Measurements from ENCODE around the gene LIFR. TPM values are rescaled to one million over a fixed set of nuclear protein-coding genes. Genes with fewer than 3 reads are reported as not detected.

LIFR gene
- total RNA-seq, 3 donors from 2014 or later: 179 to 225 (median 222) TPM

DNA sequence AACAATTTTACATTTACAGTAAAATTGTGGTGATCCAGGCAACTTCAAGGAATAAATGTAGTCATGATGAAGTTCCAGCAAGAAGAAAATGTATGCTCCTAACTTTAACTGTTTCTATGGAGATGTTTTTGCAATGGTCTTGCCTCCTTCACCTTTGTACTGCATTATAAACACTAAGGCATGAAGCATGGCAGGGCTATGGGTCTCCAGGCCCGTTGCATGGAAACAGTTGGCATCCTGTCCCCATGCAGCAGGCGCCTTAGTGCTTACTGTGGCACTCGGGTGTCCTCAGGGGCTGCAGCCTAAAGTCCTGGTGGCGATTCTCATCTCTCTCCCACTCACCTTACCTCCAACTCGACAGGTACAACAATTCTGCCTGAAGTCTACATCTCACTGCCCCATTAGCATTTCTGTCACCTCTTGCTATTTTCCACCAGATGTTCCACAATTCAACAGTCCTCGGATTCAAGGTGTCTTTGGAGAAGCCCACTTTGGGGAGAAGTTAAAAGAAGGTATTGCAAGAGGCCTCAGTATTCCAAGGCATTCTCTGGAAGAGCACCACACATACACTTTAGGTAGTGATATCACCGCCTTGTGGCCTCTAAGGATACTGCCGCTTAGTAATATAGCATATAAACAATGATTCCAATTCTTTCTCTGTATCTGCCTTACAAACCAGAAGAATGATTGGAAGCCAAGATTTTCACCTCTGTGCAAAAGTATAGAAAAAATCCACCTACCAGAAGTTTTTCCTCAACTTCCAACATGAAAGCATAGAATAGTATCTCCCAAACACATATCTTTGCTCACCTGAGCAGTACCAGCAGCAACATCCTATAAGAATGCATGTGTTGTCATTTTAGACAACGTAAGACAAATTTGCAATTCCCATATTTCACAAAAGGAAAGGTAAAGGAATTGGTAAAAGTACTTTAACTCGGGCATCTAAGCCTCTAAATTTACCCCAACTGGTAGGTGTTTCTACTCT lies 5.1 kb downstream of the LIFR start:
- H3K36me3 ChIP-seq: no peaks in the 10 kb centered on the region
- H3K9me3 ChIP-seq: no peaks in the 10 kb centered on the region
- TF ChIP-seq POLR2A (IDR thresholded peaks at IDR 0.05): no peak
- no peak for TF ChIP-seq POLR2AphosphoS5 (IDR thresholded peaks at IDR 0.05)
- TF ChIP-seq, protein P1, sequence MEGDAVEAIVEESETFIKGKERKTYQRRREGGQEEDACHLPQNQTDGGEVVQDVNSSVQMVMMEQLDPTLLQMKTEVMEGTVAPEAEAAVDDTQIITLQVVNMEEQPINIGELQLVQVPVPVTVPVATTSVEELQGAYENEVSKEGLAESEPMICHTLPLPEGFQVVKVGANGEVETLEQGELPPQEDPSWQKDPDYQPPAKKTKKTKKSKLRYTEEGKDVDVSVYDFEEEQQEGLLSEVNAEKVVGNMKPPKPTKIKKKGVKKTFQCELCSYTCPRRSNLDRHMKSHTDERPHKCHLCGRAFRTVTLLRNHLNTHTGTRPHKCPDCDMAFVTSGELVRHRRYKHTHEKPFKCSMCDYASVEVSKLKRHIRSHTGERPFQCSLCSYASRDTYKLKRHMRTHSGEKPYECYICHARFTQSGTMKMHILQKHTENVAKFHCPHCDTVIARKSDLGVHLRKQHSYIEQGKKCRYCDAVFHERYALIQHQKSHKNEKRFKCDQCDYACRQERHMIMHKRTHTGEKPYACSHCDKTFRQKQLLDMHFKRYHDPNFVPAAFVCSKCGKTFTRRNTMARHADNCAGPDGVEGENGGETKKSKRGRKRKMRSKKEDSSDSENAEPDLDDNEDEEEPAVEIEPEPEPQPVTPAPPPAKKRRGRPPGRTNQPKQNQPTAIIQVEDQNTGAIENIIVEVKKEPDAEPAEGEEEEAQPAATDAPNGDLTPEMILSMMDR (IDR thresholded peaks at IDR 0.05): peak; percentile 26 to 51 (median 50)
- H3K27me3 ChIP-seq: no peaks in the 10 kb centered on the region
- H3K4me1 ChIP-seq: no peaks in the 10 kb centered on the region
- intact Hi-C loops (cut with DNase I; ENCODE audit: low total_unique reads): no loop called here
- peak overlapping the region; percentile 12 to 91 (median 50) for H3K4me3 ChIP-seq
- DNase-seq (ENCODE audit: low spot score in 2 of 2): no peak
- peak overlapping the region in 1 of 2 donors; percentile 19 for H3K27ac ChIP-seq

DNA sequence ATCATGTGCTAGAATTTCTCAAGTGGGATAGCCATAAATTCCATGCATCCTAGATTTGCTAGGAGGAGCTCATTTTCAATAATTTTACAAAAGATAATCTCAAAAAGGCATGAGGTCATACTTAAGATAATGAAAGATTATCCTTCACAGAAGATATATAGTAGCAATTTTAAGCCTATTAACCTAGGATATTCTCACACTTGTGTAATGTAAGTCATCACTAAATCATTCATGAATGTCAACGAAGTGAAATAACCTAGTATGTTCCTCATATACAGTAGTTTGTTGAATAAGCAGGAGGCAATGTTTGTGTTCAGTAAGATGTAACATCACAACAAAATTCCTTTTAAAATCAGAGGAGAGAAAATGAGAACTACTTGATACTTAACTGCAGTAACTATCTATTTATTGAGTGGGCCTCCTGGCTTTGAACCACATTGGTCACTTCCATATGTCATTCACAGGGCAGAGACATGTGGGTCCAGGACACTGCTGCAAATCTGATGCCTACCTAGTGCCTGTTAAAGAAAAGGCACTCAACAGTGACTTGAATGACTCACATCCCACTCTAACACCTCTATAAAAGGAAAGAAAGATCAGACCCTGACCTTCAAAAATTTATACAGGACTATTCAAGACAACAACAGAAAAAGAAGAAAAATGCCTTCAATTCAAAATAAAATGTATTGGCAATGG lies 8.2 kb downstream of the LIFR start:
- DNase-seq (ENCODE audit: low spot score in 2 of 2): no peak
- H3K4me1 ChIP-seq: no peaks in the 10 kb centered on the region
- H3K4me3 ChIP-seq: no peak overlapping the region
- TF ChIP-seq POLR2AphosphoS5 (IDR thresholded peaks at IDR 0.05): no peak
- TF ChIP-seq POLR2A (IDR thresholded peaks at IDR 0.05): no peak
- TF ChIP-seq, protein P1 (IDR thresholded peaks at IDR 0.05): no peak
- intact Hi-C loops (cut with DNase I; ENCODE audit: low total_unique reads): no loop called here
- peak overlapping the region in 1 of 2 donors; percentile 16 for H3K27ac ChIP-seq
- no peaks in the 10 kb centered on the region for H3K36me3 ChIP-seq
- H3K9me3 ChIP-seq: no peaks in the 10 kb centered on the region
- no peaks in the 10 kb centered on the region for H3K27me3 ChIP-seq

DNA sequence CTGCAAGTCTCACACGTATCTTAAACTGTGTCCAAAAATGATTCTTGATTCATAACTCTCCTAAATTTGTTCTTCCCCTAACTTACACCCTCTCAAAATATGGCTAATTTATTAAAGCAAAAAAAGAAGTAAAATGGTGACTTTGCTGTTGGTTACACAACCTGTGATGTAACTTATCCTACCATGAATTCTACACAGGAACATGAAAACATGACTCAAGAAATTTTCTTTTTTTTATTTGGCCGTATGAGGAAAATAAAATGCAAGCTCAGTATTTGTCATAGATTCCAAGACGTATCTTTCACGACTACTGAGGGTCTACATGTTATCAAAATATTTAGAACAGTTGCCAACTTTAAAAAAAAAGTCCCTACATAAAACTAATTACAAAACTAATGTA lies 9.2 kb downstream of the LIFR start:
- Histone ChIP-seq H3K27ac (peak overlapping the region in 1 of 2 donors; percentile 30), H3K9me3 (no peaks in the 10 kb centered on the region), H3K4me1 (no peaks in the 10 kb centered on the region), H3K36me3 (no peaks in the 10 kb centered on the region), H3K27me3 (no peaks in the 10 kb centered on the region), H3K4me3 (no peak overlapping the region)
- intact Hi-C loops (cut with DNase I; ENCODE audit: low total_unique reads): no loop called here
- TF ChIP-seq, protein P1 (IDR thresholded peaks at IDR 0.05): no peak
- no peak for TF ChIP-seq POLR2A (IDR thresholded peaks at IDR 0.05)
- TF ChIP-seq POLR2AphosphoS5 (IDR thresholded peaks at IDR 0.05): no peak
- DNase-seq (ENCODE audit: low spot score in 2 of 2): no peak

DNA sequence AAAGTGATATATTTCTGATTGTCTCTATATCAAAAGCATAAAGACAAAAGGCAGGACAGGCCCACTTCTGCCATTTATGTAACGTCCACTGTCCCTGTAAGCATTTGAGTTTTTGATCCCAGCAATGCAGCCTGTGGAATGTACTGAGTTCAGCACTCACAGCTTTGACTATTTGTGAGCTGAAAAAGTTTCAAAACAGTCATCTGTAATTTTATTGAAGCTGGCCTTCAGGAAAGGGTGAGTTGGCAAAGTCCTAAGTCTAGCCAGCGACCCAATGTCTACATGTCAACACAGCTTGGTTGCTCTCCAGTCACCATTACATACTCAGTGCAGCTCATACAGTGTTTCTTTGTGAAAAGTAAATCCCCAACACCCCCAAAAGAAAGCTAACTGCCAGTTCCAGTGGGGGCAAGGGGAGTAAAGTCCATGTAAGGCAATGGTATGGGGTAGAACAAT lies 9.7 kb downstream of the LIFR start:
- no peaks in the 10 kb centered on the region for H3K4me1 ChIP-seq
- no peaks in the 10 kb centered on the region for H3K9me3 ChIP-seq
- no peak overlapping the region for H3K4me3 ChIP-seq
- intact Hi-C loops (cut with DNase I; ENCODE audit: low total_unique reads): no loop called here
- TF ChIP-seq, protein P1 (IDR thresholded peaks at IDR 0.05): no peak
- TF ChIP-seq POLR2AphosphoS5 (IDR thresholded peaks at IDR 0.05) (no peak), POLR2A (IDR thresholded peaks at IDR 0.05) (no peak)
- peak overlapping the region; percentile 30 to 36 for H3K27ac ChIP-seq
- H3K27me3 ChIP-seq: no peaks in the 10 kb centered on the region
- no peaks in the 10 kb centered on the region for H3K36me3 ChIP-seq
- DNase-seq (ENCODE audit: low spot score in 2 of 2): no peak
